ENCODE results near the gene OR1F1.
"Not testable (repeated sequence)": the region's sequence is repeated elsewhere in the genome, so short reads cannot be mapped to it uniquely, and the experiment has no call there.

The OR1F1 gene

GRCh38 chr16:3187798-3188674 lies at the start of gene OR1F1:
TSS of gene OR1F1 (plus strand) at chr16:3188204.
- peak in 1 of 14 donors; percentile 57 for DNase-seq

GRCh38 chr16:3138342-3138741 lies 49.7 kb upstream of the OR1F1 start:
- DNase-seq = no peak

GRCh38 chr16:3138823-3139426 lies 49.1 kb upstream of the OR1F1 start:
- DNase-seq = no peak

- DNase-seq = not testable (repeated sequence)
Measured at GRCh38 chr16:3139561-3139960, 48.4 kb upstream of the OR1F1 start.

- no peak for DNase-seq
Measured at GRCh38 chr16:3140603-3141427, 47.2 kb upstream of the OR1F1 start.

GRCh38 chr16:3141781-3142311 lies 46.2 kb upstream of the OR1F1 start:
- no peak for DNase-seq

- no peak for DNase-seq
Measured at GRCh38 chr16:3142327-3142726, 45.7 kb upstream of the OR1F1 start.

GRCh38 chr16:3142770-3143169 lies 45.2 kb upstream of the OR1F1 start:
- DNase-seq = no peak

GRCh38 chr16:3143189-3143588 lies 44.8 kb upstream of the OR1F1 start:
- DNase-seq = no peak

- peak in 2 of 14 donors; percentile 24 to 97 for DNase-seq
Measured at GRCh38 chr16:3143598-3144320, 44.2 kb upstream of the OR1F1 start.

GRCh38 chr16:3144321-3144983 lies 43.6 kb upstream of the OR1F1 start:
- no peak for DNase-seq

- no peak for DNase-seq
Measured at GRCh38 chr16:3145151-3145550, 42.9 kb upstream of the OR1F1 start.

GRCh38 chr16:3145660-3146059 lies 42.3 kb upstream of the OR1F1 start:
- no peak for DNase-seq

GRCh38 chr16:3147046-3147756 lies 40.8 kb upstream of the OR1F1 start:
- no peak for DNase-seq

- DNase-seq = no peak
Measured at GRCh38 chr16:3147757-3148104, 40.3 kb upstream of the OR1F1 start.

- DNase-seq = no peak
Measured at GRCh38 chr16:3148256-3149192, 39.5 kb upstream of the OR1F1 start.

- DNase-seq = peak in 1 of 14 donors; percentile 39
Measured at GRCh38 chr16:3149193-3149530, 38.8 kb upstream of the OR1F1 start.

- peak in 9 of 14 donors; percentile 11 to 65 (median 59) for DNase-seq
Measured at GRCh38 chr16:3149630-3150345, 38.2 kb upstream of the OR1F1 start.
